T47D (cell line): Measurements from ENCODE around the gene RABGAP1.

ENCODE experiments used
- DNase-seq, 2 experiments: peaks; one replicate each; pipeline versions ENCODE4 v3.0.0 to v3.0.0-alpha.2; 2011 to 2012; ENCODE audit warnings: low read depth in 1 of 2, low spot score in 1 of 2
- JUND ChIP-seq: IDR thresholded peaks from 2 replicates; pipeline ENCODE4 v1.6.1; 2012; ENCODE audit warnings: low read depth
- in situ Hi-C: cut with HindIII; loops from 2 replicates; pipeline ENCODE4 v1.10.0; 2016; ENCODE audit warnings: low sequenced_read_pairs, low pct_unique_long_range_greater_than_20kb

The RABGAP1 gene

DNA sequence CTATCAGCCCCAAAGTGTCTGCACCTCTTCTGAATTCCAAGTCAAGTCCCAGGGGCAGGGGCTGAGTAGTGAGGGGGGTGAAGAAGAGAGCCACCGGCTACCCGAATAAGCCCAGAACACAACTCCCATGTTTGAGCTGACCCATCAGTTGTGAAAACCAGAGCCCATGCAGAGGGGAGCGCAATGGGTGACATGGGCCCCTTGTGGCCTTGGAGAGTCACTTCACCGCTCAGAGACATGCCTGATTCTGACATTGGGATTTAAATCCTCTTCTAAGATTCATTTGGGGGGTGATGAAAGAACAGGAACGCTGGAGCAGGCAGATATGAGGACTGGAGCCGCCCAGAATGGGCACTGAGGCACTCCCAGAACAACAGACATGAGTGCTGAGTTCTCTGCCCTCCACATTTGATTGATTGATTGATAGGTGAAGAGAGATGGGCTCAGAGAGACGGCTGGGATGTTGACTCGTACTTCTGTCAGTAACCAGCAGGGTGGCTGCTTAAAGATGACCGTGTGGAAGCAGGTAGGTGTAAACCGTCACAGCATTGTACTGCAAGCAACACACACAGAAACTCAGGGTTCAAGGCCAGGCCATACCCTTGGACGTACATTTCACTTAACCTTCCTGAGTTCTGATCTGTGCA is 166.9 kb downstream of the RABGAP1 start:
- peak in 1 of 2 experiments; percentile 27 for DNase-seq
- no peak for TF ChIP-seq JUND
- in situ Hi-C loops = no loop called here

DNA sequence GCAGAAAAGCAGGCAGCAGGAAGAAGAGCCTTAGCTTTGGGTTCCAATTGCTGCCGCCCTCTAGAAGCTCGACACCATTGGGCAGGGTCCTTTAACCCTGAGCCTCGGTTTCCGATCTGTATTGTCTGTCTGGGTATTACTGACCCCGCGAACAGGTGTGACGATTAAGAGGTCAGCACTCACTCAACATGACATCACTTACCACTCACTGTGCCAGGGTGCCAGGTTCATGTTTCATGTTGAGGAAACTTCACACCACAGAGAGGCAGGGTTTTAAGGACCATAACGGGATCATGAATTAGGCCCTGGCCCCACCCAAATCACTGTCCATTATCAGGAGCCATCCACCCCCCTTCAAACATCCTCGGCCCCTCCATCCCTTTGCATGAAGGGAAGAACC is 168.2 kb downstream of the RABGAP1 start:
- DNase-seq = no peak
- no peak for TF ChIP-seq JUND
- in situ Hi-C loops = no loop called here

DNA sequence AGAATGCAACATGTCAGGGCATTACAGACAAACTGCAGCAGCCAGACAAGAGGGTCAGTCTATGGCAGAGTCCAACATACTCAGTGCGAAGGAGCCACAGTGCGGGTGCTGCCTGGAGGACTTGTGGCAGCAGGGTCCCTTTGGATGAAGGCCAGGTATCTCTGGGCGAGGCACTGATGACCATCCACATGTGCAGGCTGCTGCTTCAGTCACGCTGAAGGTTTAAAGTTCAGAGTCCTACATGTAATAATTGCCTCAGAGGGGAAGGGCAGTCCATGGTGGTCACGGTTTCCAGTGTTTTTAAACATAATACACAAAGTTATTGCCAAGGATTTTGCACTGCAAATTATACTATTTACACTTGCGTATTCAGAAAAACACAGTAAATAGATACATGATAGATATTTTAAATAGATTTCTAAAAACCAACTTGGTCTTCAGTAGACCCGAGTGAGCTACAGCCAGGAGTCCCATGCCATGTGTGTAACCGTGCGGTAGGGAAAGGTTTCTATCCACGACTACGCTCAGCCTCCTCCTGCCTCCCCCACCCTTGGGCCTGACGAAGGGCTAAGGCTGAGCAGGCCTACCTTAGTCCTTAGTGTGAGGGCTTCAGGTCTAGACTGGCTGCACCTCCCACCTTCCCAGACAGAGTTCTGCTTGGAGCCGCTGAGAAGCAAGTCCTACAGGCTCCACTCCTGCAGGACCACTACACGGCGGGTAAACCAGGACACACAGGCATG is 168.9 kb downstream of the RABGAP1 start:
- no peak for DNase-seq
- in situ Hi-C loops = no loop called here
- no peak for TF ChIP-seq JUND

DNA sequence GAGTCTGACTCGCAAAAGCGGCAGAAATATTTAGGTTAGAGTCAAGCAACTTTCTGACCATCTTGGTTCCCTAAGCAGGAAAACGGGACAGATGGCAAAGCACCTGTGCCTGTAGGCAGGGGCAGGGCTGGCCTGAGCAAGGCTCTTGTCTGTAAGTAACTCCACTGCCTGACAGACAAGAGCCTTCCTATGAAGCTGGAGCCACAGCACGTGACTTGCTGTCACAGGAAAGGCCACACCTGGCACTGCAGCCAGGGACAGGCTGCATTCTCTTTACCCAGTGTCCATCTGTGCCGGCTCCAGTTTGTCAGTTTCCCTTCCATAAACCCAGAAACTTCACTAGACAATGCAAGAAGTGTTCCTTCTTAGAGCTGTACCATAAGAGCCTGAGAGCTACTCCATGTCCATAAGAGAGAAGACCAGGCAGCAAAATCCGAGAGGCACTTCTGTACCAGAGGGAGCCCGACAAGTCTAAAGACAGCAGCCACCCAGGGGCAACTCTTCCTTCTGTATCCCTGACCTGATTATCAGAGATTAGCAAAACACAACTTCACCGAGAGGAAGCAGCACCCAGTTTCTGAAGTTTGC is 170.7 kb downstream of the RABGAP1 start:
- peak in 1 of 2 experiments; percentile 33 for DNase-seq
- TF ChIP-seq JUND = no peak
- in situ Hi-C loops = no loop called here

DNA sequence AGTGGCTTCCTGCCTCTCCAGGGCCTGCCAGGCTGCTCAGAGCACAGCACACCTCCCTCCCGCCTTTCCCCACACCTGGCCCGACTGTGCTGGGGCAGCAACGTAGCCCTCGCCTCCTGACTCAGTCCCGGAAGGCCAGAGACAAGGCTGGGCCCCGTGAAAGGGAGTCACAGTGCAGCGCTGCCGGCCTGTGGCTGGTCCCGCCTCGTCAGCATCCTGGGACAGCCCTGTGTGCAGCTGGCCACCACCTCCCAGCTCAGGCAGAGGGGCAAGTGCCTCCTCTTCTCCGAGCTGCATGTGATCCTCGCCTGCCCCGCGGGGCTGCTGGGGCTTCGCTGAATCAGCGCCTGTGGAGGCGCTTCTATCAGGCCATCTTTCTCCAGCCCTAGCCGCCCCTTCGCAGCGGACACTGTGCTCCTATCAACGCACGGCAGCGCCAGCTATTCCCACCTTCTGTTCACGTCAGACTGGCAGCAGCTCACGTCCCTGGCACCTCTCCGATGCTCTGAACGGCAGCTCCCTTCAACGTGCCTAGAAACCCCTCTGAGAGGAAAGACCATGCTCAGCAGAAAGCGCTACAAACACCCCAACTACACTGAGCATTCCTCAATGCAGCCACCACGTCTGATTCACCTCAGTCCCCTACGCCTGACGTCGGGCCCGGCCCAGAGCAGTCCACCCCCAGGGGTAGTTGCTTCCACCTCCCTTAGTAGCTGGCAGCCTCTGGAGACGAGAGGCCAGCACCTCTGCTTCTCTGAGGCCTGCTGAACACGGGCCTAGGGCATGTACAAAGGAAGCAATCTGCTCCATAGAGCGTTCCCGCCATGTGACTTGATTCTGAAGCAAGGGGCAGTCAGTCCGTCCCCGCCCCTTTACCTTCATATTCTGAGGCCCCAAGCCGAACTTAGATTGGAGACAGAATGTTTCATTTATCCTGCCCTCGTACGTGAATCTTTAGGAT is 171.5 kb downstream of the RABGAP1 start:
- TF ChIP-seq JUND = no peak
- in situ Hi-C loops = no loop called here
- DNase-seq = no peak

DNA sequence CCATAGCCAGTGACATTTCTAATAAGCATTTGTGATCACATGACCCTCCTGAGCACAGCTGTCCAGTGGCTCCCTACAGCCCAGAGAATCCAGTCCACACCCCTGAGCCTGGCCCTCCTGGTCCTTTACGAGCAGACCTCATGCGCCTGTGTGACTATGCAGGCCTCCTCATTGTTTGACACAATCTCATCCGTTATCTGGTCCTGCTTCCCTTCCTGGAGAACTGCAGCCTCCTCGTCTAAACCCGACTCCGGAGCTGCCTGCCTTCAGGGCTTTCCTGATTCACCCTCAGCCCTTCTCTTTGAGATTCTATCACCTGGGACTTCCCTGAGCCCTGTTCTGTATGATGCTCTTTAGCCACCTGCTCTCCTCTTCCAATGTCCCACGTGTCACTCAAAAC is 172.4 kb downstream of the RABGAP1 start:
- no peak for DNase-seq
- no peak for TF ChIP-seq JUND
- in situ Hi-C loops = no loop called here

DNA sequence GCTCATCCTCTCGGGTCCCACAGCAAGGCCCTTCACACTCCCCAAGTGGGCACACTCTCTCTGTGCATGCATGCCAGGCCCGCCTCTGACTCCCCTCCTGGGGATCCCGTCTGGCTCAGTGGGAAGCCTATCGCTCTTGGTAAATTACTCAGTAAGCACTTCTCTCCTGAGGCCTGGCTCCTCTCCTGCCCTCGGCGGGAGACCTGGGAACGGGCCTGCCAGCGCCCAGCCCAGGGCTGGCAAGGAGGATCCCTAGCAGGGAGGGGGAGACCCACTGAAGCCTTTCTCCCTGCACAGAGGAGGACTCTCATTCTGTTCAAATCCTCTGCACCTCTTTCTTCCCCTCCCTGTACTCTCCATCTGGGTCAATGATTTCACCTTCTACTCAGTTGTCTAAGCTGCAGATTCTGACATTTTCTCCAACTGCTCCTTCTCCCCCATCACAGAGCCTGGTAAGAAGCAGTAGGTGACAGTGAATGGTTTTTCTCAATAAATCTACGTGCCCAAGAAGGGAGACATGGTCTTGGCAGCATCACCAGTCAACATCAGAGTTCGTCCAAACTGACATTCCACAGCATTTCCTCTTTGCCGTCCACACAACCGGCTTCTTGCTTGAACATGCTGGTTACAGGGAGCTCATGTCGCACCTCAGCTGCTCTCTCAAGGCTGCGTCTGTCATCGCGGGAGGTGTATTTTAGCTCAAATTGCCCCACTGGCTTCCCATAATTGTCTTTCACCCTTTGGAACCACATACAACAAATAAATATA is 174.5 kb downstream of the RABGAP1 start:
- in situ Hi-C loops = no loop called here
- DNase-seq = no peak
- TF ChIP-seq JUND = no peak

DNA sequence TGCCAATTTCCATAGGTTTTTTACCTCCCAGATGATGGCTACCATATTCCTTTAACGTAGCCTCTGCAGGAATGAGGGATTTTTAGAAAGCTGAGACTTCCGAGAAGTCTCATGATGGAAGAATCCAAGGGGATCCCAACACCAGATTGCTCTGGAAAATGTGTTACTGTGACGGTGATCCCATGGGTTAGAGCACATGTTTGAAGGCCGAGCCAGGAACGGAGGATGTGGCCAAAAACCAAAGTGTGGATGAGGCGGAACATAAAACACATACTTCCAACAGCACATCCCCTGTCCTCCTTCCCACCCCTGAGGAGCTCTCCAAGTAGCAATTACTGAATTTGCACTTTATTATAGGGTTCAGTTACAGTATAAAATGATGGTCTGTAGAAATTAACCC is 175.2 kb downstream of the RABGAP1 start:
- in situ Hi-C loops = no loop called here
- DNase-seq = no peak
- TF ChIP-seq JUND = no peak

DNA sequence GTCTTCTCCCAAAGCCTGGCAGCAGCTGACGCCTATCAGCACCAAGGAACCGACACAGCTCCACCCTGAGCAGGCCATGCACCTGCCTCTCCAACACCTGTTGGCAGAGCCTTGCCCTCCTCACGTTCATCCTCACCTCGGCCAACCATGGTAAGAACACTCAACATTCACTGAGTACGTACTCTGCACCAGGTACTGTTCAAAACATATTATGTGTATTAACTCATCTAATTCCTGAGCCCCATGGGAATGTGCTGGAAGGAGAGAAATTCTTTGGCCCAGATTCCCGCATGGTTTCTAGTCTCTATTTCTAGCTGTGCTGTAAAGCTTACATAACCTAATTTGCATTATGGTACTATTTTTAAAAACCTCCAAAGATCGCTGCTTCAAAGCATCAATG is 178.7 kb downstream of the RABGAP1 start:
- no peak for DNase-seq
- TF ChIP-seq JUND = no peak
- in situ Hi-C loops = no loop called here

DNA sequence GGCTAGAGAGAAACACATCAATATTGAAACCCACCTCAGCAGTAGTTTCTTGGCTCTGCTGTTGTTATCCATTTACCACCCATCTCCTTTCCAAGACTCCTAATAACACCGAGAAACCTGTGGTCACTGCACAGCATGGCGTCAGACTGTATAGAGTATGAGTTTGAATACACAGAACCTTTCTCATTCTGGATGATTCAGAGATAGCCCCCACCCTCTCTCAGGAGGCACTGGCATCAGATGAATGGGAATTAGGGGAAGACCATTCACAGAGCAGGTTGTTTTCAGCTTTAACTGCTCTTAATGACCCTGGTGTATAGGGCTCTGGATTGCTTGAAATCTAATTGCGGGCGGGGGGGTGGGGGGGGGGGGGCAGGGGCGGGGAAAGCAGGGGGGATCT is 179.3 kb downstream of the RABGAP1 start:
- DNase-seq = no peak
- in situ Hi-C loops = no loop called here
- TF ChIP-seq JUND = no peak

DNA sequence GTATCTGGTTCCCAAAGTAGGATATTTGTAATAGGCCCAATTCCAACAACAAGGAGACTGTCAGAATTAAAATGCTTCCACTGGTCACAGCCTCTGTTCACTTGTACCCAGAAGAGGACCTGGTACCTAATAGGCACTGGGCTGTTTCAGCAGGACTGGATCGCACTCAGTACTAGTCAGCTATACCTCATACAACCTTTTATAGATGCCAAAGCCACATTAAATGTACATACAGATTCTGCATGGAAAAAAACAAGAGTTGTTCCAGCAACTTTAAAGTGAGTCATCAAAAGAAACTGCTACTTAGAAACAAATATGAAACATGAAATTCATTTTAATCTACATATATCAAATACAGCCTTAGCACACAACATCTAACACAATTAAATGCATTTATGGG is 180.1 kb downstream of the RABGAP1 start:
- in situ Hi-C loops = no loop called here
- no peak for DNase-seq
- TF ChIP-seq JUND = no peak

DNA sequence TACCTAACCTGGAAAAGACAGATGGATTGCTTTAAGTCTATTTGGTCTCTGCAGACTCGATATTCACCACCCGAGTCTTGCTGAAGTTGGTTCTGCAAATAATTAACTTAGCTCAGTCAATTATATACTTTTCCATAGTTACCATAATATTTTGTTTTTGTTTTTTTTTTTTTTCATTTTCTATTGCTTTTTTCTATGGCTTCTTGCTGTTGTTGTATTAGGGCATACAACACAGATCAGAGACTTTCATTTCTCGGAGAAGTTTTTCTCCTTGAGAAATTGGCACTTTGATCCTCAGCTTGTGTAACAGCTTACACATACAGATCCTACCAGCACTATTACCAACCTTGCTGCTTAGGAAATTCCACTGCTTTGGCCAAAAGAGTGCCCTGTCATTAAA is 180.6 kb downstream of the RABGAP1 start:
- in situ Hi-C loops = no loop called here
- DNase-seq = no peak

More for the DNA sequence above, 180.6 kb downstream of the RABGAP1 start:
- no peak for TF ChIP-seq JUND
